HTR-8/SVneo (cell line): ENCODE data around the gene HIF3A.
"Not testable (repeated sequence)": the region's sequence is repeated elsewhere in the genome, so short reads cannot be mapped to it uniquely, and the experiment has no call there.

Source experiments
- DNase-seq: peaks from one replicate; pipeline ENCODE4 v3.0.0; 2011; ENCODE audit warnings: low spot score, mixed read lengths; ENCODE audit not compliant: insufficient read length
- FAIRE-seq: peaks from 2 replicates; lab custom pipeline; 2011; peaks lifted over from hg19 to GRCh38; lab: Jason Lieb, UNC

The HIF3A gene

GRCh38 chr19:46289724-46290619, 6.9 kb upstream of the HIF3A start:
- DNase-seq (no peak), FAIRE-seq (no peak)

GRCh38 chr19:46291829-46292228, 5.0 kb upstream of the HIF3A start:
- FAIRE-seq: no peak
- no peak for DNase-seq

GRCh38 chr19:46294494-46294893, 2.3 kb upstream of the HIF3A start:
- FAIRE-seq (no peak), DNase-seq (no peak)

- DNase-seq (no peak), FAIRE-seq (no peak)
Measured at GRCh38 chr19:46295401-46296201, 1.2 kb upstream of the HIF3A start.

- FAIRE-seq: no peak
- no peak for DNase-seq
Measured at GRCh38 chr19:46296202-46296480, 701 bp upstream of the HIF3A start.

GRCh38 chr19:46297700-46298478, 1.0 kb downstream of the HIF3A start:
- no peak for DNase-seq

GRCh38 chr19:46298479-46299003, 1.7 kb downstream of the HIF3A start:
- DNase-seq (no peak), FAIRE-seq (no peak)

More at GRCh38 chr19:46297700-46298478, 1.0 kb downstream of the HIF3A start:
- FAIRE-seq: no peak

- FAIRE-seq: peak; percentile 97
- DNase-seq: peak; percentile 90
Measured at GRCh38 chr19:46299004-46299509, 2.2 kb downstream of the HIF3A start.

- FAIRE-seq: no peak
- DNase-seq: no peak
Measured at GRCh38 chr19:46299695-46300094, 2.9 kb downstream of the HIF3A start.

GRCh38 chr19:46303322-46303690, 6.5 kb downstream of the HIF3A start:
- DNase-seq (no peak), FAIRE-seq (no peak)

GRCh38 chr19:46303691-46304397, 7.0 kb downstream of the HIF3A start:
- DNase-seq: no peak
- FAIRE-seq: no peak

GRCh38 chr19:46306501-46306900, 9.7 kb downstream of the HIF3A start:
- no peak for FAIRE-seq

GRCh38 chr19:46308510-46308909, 11.7 kb downstream of the HIF3A start:
- DNase-seq: no peak

More at GRCh38 chr19:46306501-46306900, 9.7 kb downstream of the HIF3A start:
- DNase-seq: no peak

GRCh38 chr19:46309056-46309455, 12.2 kb downstream of the HIF3A start:
- no peak for FAIRE-seq

More at GRCh38 chr19:46308510-46308909, 11.7 kb downstream of the HIF3A start:
- no peak for FAIRE-seq

GRCh38 chr19:46311444-46311843, 14.6 kb downstream of the HIF3A start:
- FAIRE-seq: no peak
- DNase-seq: no peak

More at GRCh38 chr19:46309056-46309455, 12.2 kb downstream of the HIF3A start:
- DNase-seq: no peak

- not testable (repeated sequence) for DNase-seq, FAIRE-seq
Measured at GRCh38 chr19:46313540-46314469, 17.0 kb downstream of the HIF3A start.

GRCh38 chr19:46317339-46317738, 20.5 kb downstream of the HIF3A start:
- FAIRE-seq (no peak), DNase-seq (no peak)

- FAIRE-seq (no peak), DNase-seq (no peak)
Measured at GRCh38 chr19:46319613-46320012, 22.8 kb downstream of the HIF3A start.
